SK-N-SH (cell line): Measurements from ENCODE around the gene C19orf73.

Source experiments
- NFIC ChIP-seq: IDR thresholded peaks from 2 replicates; pipeline ENCODE4 v1.4.0; 2012; ENCODE audit warnings: borderline replicate concordance
- SMC3 ChIP-seq: IDR thresholded peaks from 2 replicates; pipeline ENCODE4 v1.6.1; 2012; ENCODE audit warnings: low read depth, low read length, improper control_type of control experiment
- TEAD4 ChIP-seq: IDR thresholded peaks from 2 replicates; pipeline ENCODE4 v1.4.0; 2012; ENCODE audit warnings: mild to moderate bottlenecking, borderline replicate concordance; ENCODE audit not compliant: insufficient read depth
- TF ChIP-seq, protein P1 (sequence below): fragments of 200-600 bp; sonication (generic); IDR thresholded peaks from 2 replicates; pipeline ENCODE4 v1.6.1; 2017; ENCODE audit warnings: antibody characterized with exemption, mild to moderate bottlenecking, moderate library complexity

DNA sequence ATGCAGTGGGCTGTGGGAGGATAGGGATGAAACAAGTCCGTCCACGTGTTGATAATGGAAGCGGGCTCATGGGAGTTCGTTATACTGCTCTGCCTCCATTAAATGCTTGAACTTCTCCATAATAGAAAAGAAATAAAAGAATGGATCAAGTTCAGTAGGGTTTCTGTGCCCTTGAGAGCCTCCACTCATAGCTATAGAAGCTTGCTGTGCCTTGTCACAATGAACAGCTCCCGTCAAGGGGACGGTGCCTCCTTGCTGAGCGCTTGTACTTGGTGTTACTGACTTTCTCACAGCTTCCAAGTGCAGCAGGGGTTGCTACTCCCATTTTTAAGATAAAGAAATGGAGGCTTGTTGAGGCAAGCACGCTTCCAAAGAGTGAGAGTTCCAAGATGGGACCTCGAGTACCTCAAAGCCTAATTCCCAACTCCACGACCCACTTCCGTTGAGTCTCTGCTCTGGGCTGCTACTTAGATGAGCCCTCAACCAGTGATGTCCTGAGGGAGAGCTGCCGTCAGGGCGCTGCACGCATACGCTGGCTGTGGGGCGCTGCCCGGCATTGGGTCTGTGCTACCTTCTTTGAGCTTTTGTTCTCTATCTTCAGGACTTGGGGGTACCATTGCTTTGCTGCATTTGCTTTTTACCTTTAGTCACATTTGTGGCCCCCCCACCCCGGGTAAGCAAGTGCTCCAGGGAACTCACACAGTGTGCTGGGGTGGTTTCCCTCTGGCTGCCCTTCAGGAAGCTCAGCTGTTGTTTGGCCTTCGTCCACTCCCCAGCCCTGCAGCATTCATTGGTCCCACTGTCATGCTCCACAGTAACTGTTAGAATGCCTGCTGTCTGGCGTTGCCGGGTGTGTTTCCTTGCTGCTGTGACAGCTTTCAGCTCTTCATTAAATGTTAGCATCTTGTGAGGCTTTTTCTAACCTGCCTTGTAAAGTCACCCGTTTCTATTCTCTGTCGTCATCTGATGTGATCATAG, 24.1 kb downstream of the C19orf73 start:
- TF ChIP-seq, protein P1, sequence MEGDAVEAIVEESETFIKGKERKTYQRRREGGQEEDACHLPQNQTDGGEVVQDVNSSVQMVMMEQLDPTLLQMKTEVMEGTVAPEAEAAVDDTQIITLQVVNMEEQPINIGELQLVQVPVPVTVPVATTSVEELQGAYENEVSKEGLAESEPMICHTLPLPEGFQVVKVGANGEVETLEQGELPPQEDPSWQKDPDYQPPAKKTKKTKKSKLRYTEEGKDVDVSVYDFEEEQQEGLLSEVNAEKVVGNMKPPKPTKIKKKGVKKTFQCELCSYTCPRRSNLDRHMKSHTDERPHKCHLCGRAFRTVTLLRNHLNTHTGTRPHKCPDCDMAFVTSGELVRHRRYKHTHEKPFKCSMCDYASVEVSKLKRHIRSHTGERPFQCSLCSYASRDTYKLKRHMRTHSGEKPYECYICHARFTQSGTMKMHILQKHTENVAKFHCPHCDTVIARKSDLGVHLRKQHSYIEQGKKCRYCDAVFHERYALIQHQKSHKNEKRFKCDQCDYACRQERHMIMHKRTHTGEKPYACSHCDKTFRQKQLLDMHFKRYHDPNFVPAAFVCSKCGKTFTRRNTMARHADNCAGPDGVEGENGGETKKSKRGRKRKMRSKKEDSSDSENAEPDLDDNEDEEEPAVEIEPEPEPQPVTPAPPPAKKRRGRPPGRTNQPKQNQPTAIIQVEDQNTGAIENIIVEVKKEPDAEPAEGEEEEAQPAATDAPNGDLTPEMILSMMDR: no peak
- TF ChIP-seq NFIC (no peak), SMC3 (no peak), TEAD4 (no peak)
